NT2/D1 (cell line): ENCODE measurements around the gene FADS2.

Experiments
- SUZ12 ChIP-seq: IDR thresholded peaks from 2 replicates; pipeline ENCODE4 v1.6.1; 2011; ENCODE audit not compliant: insufficient read length, insufficient read depth; ENCODE audit errors: extremely low read depth
- YY1 ChIP-seq: IDR thresholded peaks from 2 replicates; pipeline ENCODE4 v1.6.1; 2011; ENCODE audit not compliant: insufficient read length, insufficient read depth

- TF ChIP-seq SUZ12 (no peak), YY1 (no peak)
These were observed 38.9 kb downstream of the FADS2 start for GRCh38 chr11:61866958-61867343.
